MM.1S (cell line): ENCODE data around the gene CCNE1.

Experiments used
- DNase-seq: peaks from one replicate; pipeline ENCODE4 v3.0.0-alpha.2; 2015
- H2AFZ ChIP-seq: fragments of 300-600 bp; sonication (generic); 2 replicates; pipeline ENCODE4 v1.6.0; 2016; ENCODE audit warnings: antibody characterized with exemption, low read length
- H3F3A ChIP-seq: fragments of 300-600 bp; sonication (generic); 2 replicates; pipeline ENCODE4 v1.6.1; 2016; ENCODE audit warnings: mild to moderate bottlenecking, antibody characterized with exemption, low read length, moderate library complexity, mixed read lengths; ENCODE audit not compliant: insufficient read depth
- H3K27ac ChIP-seq: fragments of 300-600 bp; sonication (generic); 2 replicates; pipeline ENCODE4 v1.5.1; 2016; ENCODE audit warnings: mild to moderate bottlenecking, low read length
- H3K27me3 ChIP-seq: fragments of 300-600 bp; sonication (generic); replicated peaks from 2 replicates; pipeline ENCODE4 v1.6.0; 2016; ENCODE audit warnings: low read length; ENCODE audit not compliant: insufficient read depth
- H3K36me3 ChIP-seq: fragments of 300-600 bp; sonication (generic); replicated peaks from 2 replicates; pipeline ENCODE4 v1.6.1; 2016; ENCODE audit warnings: mild to moderate bottlenecking, low read length, mixed read lengths; ENCODE audit not compliant: insufficient read depth
- H3K4me1 ChIP-seq: fragments of 300-600 bp; sonication (generic); 2 replicates; pipeline ENCODE4 v1.6.1; 2016; ENCODE audit warnings: low read length, mixed read lengths
- H3K4me2 ChIP-seq: fragments of 300-600 bp; sonication (generic); 2 replicates; pipeline ENCODE4 v1.6.0; 2016; ENCODE audit warnings: low read depth, low read length
- H3K4me3 ChIP-seq: fragments of 300-600 bp; sonication (generic); 2 replicates; pipeline ENCODE4 v1.5.1; 2016; ENCODE audit warnings: low read length, mixed read lengths
- H3K79me2 ChIP-seq: fragments of 300-600 bp; sonication (generic); 2 replicates; pipeline ENCODE4 v1.6.1; 2016; ENCODE audit warnings: mixed run types, low read length, mixed read lengths
- H3K9ac ChIP-seq: fragments of 300-600 bp; sonication (generic); 2 replicates; pipeline ENCODE4 v1.6.1; 2016; ENCODE audit warnings: low read length, mixed read lengths
- H3K9me2 ChIP-seq: fragments of 300-600 bp; sonication (generic); replicated peaks from 2 replicates; pipeline ENCODE4 v1.6.1; 2016; ENCODE audit warnings: mild to moderate bottlenecking, low read length, mixed read lengths; ENCODE audit not compliant: insufficient read depth
- H3K9me3 ChIP-seq: fragments of 300-600 bp; sonication (generic); replicated peaks from 2 replicates; pipeline ENCODE4 v1.6.1; 2016; ENCODE audit warnings: mild to moderate bottlenecking, low read length, mixed read lengths; ENCODE audit not compliant: insufficient read depth
- H4K20me1 ChIP-seq: fragments of 300-600 bp; sonication (generic); 2 replicates; pipeline ENCODE4 v1.6.1; 2016; ENCODE audit warnings: mild to moderate bottlenecking, low read length, moderate library complexity, mixed read lengths; ENCODE audit not compliant: insufficient read depth
- EZH2 ChIP-seq: fragments of 300-600 bp; sonication (generic); optimal IDR thresholded peaks from 2 replicates; pipeline ENCODE3; 2017; ENCODE audit warnings: low read depth, mild to moderate bottlenecking, antibody characterized with exemption, low read length, mixed read lengths
- EZH2phosphoT487 ChIP-seq: fragments of 300-600 bp; sonication (generic); IDR thresholded peaks from 2 replicates; pipeline ENCODE4 v1.6.1; 2018; ENCODE audit warnings: antibody characterized with exemption, low read length
- TF ChIP-seq, protein P1 (sequence below): fragments of 300-600 bp; sonication (generic); IDR thresholded peaks from 2 replicates; pipeline ENCODE4 v1.5.1; 2016; ENCODE audit warnings: antibody characterized with exemption, low read length, mixed read lengths

The CCNE1 gene

GRCh38 chr19:29858621-29859020 is 46.8 kb downstream of the CCNE1 start:
- peaks cover 53% of the 10 kb centered on the region for H3K27me3 ChIP-seq
- H3K4me3 ChIP-seq = no peak overlapping the region
- no peak overlapping the region for H3K27ac ChIP-seq
- no peaks in the 10 kb centered on the region for H4K20me1 ChIP-seq
- no peak for DNase-seq
- H3K9me2 ChIP-seq = no peaks in the 10 kb centered on the region
- no peak overlapping the region for H3K9ac ChIP-seq
- H3K9me3 ChIP-seq = no peaks in the 10 kb centered on the region
- H3K36me3 ChIP-seq = no peaks in the 10 kb centered on the region
- no peak overlapping the region for H2AFZ ChIP-seq
- no peaks in the 10 kb centered on the region for H3F3A ChIP-seq
- no peaks in the 10 kb centered on the region for H3K79me2 ChIP-seq
- no peak overlapping the region for H3K4me2 ChIP-seq
- H3K4me1 ChIP-seq = no peaks in the 10 kb centered on the region
- TF ChIP-seq, protein P1, sequence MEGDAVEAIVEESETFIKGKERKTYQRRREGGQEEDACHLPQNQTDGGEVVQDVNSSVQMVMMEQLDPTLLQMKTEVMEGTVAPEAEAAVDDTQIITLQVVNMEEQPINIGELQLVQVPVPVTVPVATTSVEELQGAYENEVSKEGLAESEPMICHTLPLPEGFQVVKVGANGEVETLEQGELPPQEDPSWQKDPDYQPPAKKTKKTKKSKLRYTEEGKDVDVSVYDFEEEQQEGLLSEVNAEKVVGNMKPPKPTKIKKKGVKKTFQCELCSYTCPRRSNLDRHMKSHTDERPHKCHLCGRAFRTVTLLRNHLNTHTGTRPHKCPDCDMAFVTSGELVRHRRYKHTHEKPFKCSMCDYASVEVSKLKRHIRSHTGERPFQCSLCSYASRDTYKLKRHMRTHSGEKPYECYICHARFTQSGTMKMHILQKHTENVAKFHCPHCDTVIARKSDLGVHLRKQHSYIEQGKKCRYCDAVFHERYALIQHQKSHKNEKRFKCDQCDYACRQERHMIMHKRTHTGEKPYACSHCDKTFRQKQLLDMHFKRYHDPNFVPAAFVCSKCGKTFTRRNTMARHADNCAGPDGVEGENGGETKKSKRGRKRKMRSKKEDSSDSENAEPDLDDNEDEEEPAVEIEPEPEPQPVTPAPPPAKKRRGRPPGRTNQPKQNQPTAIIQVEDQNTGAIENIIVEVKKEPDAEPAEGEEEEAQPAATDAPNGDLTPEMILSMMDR = no peak
- no peak for TF ChIP-seq EZH2phosphoT487
- TF ChIP-seq EZH2 = no peak

DNA sequence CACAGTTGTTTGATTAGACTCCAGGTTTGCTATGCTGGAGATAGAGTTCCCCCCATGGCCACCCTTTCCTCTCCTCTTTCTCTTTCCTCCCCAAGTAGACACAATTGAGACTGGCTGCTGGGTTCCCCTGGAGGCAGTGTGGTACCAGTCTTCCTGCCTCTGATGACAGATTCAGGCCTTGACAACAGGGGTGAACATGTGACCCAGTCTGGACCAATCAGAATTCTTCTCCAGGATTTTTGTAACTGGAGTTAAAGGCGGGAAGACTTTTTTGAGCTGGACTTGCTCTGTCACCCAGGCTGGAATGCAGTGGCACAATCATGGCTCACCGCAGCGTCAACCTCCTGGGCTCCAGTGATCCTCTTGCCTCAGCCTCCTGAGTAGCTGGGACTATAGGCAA is 48.7 kb downstream of the CCNE1 start:
- Histone ChIP-seq H3K9me3 (no peaks in the 10 kb centered on the region), H3K79me2 (no peaks in the 10 kb centered on the region), H3K27ac (no peak overlapping the region), H3K4me1 (no peaks in the 10 kb centered on the region), H3K9me2 (no peaks in the 10 kb centered on the region), H3K4me2 (no peak overlapping the region), H3K27me3 (peaks cover 54% of the 10 kb centered on the region), H3K9ac (no peak overlapping the region), H3F3A (no peaks in the 10 kb centered on the region), H4K20me1 (no peaks in the 10 kb centered on the region), H3K36me3 (no peaks in the 10 kb centered on the region), H3K4me3 (no peak overlapping the region), H2AFZ (no peak overlapping the region)
- TF ChIP-seq EZH2phosphoT487 = no peak
- TF ChIP-seq EZH2 = no peak
- TF ChIP-seq, protein P1 = no peak
- no peak for DNase-seq

DNA sequence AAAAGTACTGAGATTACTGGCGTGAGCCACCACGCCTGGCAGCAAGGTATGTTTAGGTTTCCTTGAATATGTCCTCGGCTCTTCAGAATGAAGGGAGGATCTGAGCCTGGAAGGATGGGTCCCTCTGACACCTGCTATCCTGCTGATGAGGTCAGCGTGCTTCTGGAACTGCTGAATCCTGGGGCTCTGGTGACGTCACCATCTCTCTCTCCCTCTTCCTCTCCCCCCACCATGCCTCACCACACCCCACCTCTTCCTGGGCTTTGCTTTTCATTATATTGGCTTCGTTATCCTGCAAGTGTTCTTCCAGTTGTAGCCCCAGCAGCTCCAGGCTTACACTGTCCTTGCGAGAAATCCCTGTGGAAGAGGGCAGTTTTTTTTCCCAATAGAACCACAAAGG is 49.8 kb downstream of the CCNE1 start:
- TF ChIP-seq EZH2phosphoT487 = no peak
- TF ChIP-seq EZH2 = no peak
- TF ChIP-seq, protein P1 = no peak
- no peaks in the 10 kb centered on the region for H3F3A ChIP-seq
- no peaks in the 10 kb centered on the region for H3K9me3 ChIP-seq
- H3K79me2 ChIP-seq = no peaks in the 10 kb centered on the region
- no peaks in the 10 kb centered on the region for H4K20me1 ChIP-seq
- H3K9ac ChIP-seq = no peak overlapping the region
- H3K9me2 ChIP-seq = no peaks in the 10 kb centered on the region
- no peaks in the 10 kb centered on the region for H3K36me3 ChIP-seq
- no peak overlapping the region for H2AFZ ChIP-seq
- no peaks in the 10 kb centered on the region for H3K4me1 ChIP-seq
- H3K4me2 ChIP-seq = no peak overlapping the region
- DNase-seq = no peak
- H3K27me3 ChIP-seq = peaks cover 55% of the 10 kb centered on the region
- no peak overlapping the region for H3K4me3 ChIP-seq
- H3K27ac ChIP-seq = no peak overlapping the region
